K562 (cell line): Measurements from ENCODE around the gene RFC2. TPM values are rescaled to one million over a fixed set of nuclear protein-coding genes. Genes with fewer than 3 reads are reported as not detected.

ENCODE experiments used
- ATAC-seq: fragments of 200-7000 bp; cut with Tn5 transposase; 3 replicates; pipeline ENCODE4 v1.9.1; 2020; ENCODE audit warnings: moderate library complexity
- BruUV-seq: library from RNA; stranded (reverse); fragments of 400-500 nt; replicated peaks from 2 replicates; lab custom pipeline; 2021; lab: Mats Ljungman, UMichigan
- CTCF ChIA-PET: fragments of 300-600 bp; formaldehyde crosslinking; extraction: SDS; loops from one replicate; lab custom pipeline; 2021; ENCODE audit warnings: low intra/inter-chr PET ratio; lab: Yijun Ruan, JAX
- POLR2A ChIA-PET: fragments of 300-600, 350-650 bp; sonication (Branson Sonifier 250); formaldehyde crosslinking; extraction: SDS; loops from one replicate; lab custom pipeline; 2021; ENCODE audit warnings: antibody characterized with exemption, inconsistent platforms; lab: Yijun Ruan, JAX
- DNase-seq, 4 experiments: peaks; one replicate each; pipeline versions ENCODE4 v3.0.0 to v3.0.0-alpha.2; 2011 to 2018; ENCODE audit warnings: low spot score in 3 of 4, mixed read lengths in 3 of 4; ENCODE audit errors: extremely low read depth in 1 of 4
- FAIRE-seq: peaks from 2 replicates; lab custom pipeline; 2011; peaks lifted over from hg19 to GRCh38; lab: Jason Lieb, UNC
- H2AFZ ChIP-seq: 2 replicates; pipeline ENCODE4 v1.6.0; 2011; ENCODE audit warnings: low read depth, low read length, control low read depth, inconsistent platforms
- H3K27ac ChIP-seq: fragments of 200-600 bp; 3 replicates; pipeline ENCODE4 v1.8.0; 2011; ENCODE audit warnings: low read depth, mild to moderate bottlenecking, control low read depth, inconsistent platforms, low read length, moderate library complexity, mixed read lengths; ENCODE audit errors: extremely low read depth
- H3K27me3 ChIP-seq, 2 experiments: fragments of 300-600 bp in 1 of 2; 2 replicates in 1 of 2; 3 replicates in 1 of 2; pipeline versions ENCODE4 v1.6.0 to v1.8.0; 2011; ENCODE audit warnings: inconsistent platforms in 2 of 2, low read length in 2 of 2, mild to moderate bottlenecking in 1 of 2, mixed read lengths in 1 of 2, moderate library complexity in 1 of 2; ENCODE audit not compliant: control insufficient read depth in 2 of 2, insufficient read depth in 2 of 2
- H3K36me3 ChIP-seq: fragments of 300-600 bp; 3 replicates; pipeline ENCODE4 v1.8.0; 2011; ENCODE audit warnings: mild to moderate bottlenecking, low read length, inconsistent platforms; ENCODE audit not compliant: control insufficient read depth, insufficient read depth
- H3K4me1 ChIP-seq, 2 experiments: fragments of 200-600 bp in 1 of 2; replicated peaks in 1 of 2; 2 replicates in 1 of 2; 3 replicates in 1 of 2; pipeline versions ENCODE4 v1.5.1 to v1.8.0; 2011; ENCODE audit warnings: inconsistent platforms in 2 of 2, low read length in 2 of 2, mild to moderate bottlenecking in 1 of 2, mixed read lengths in 1 of 2, moderate library complexity in 1 of 2; ENCODE audit not compliant: control insufficient read depth in 2 of 2, insufficient read depth in 2 of 2
- H3K4me2 ChIP-seq: 2 replicates; pipeline ENCODE4 v1.6.1; 2011; ENCODE audit warnings: low read length, control low read depth, inconsistent platforms, mixed read lengths; ENCODE audit not compliant: insufficient read depth
- H3K4me3 ChIP-seq: fragments of 200-600 bp; sonication (generic), shearing (Covaris generic); 2 replicates; pipeline ENCODE4 v1.5.1; 2016; ENCODE audit warnings: control low read depth, inconsistent platforms
- H3K79me2 ChIP-seq: fragments of 200-600 bp; 3 replicates; pipeline ENCODE4 v1.8.0; 2011; ENCODE audit warnings: low read length, inconsistent platforms; ENCODE audit not compliant: control insufficient read depth, insufficient read depth
- H3K9ac ChIP-seq, 2 experiments: 2 replicates each; pipeline versions ENCODE4 v1.6.0 to v1.6.1; 2011; ENCODE audit warnings: low read depth in 2 of 2, low read length in 2 of 2, control low read depth in 1 of 2, inconsistent platforms in 1 of 2, mild to moderate bottlenecking in 1 of 2, mixed read lengths in 1 of 2; ENCODE audit not compliant: insufficient read depth in 1 of 2
- H3K9me1 ChIP-seq: one replicate; pipeline ENCODE4 v1.6.0; 2011; ENCODE audit warnings: inconsistent platforms, mild to moderate bottlenecking, low read length, moderate library complexity; ENCODE audit not compliant: control insufficient read depth, insufficient read depth
- H3K9me3 ChIP-seq: replicated peaks from 2 replicates; pipeline ENCODE4 v1.5.1; 2011; ENCODE audit warnings: low read depth, low read length, inconsistent platforms; ENCODE audit not compliant: control insufficient read depth, insufficient read depth
- H4K20me1 ChIP-seq: replicated peaks from 2 replicates; pipeline ENCODE4 v1.6.1; 2011; ENCODE audit warnings: low read length, inconsistent platforms, mixed read lengths; ENCODE audit not compliant: control insufficient read depth, insufficient read depth
- ARNT ChIP-seq, 2 experiments: fragments of 450-650 bp; IDR thresholded peaks; 2 replicates each; pipeline ENCODE4 v1.6.1; 2016; ENCODE audit warnings: mild to moderate bottlenecking in 1 of 2
- ETV6 ChIP-seq, 3 experiments: fragments of 150-350 bp in 1 of 3; sonication (generic) in 1 of 3; formaldehyde crosslinking in 1 of 3; IDR thresholded peaks; 2 replicates each; pipeline versions ENCODE4 v1.6.1 to v1.8.0; 2014 to 2022; ENCODE audit warnings: borderline replicate concordance in 2 of 3, low read depth in 2 of 3, antibody characterized with exemption in 1 of 3, low read length in 1 of 3, mild to moderate bottlenecking in 1 of 3, missing genetic modification reagents in 1 of 3
- FIP1L1 ChIP-seq: fragments of 200-400 bp; formaldehyde crosslinking; IDR thresholded peaks from 2 replicates; pipeline ENCODE4 v1.6.1; 2018; ENCODE audit warnings: mild to moderate bottlenecking, low read depth, low read length; ENCODE audit not compliant: poor library complexity, severe bottlenecking
- LCOR ChIP-seq: sonication (generic); formaldehyde crosslinking; IDR thresholded peaks from 2 replicates; pipeline ENCODE4 v1.8.0; 2022; ENCODE audit warnings: mild to moderate bottlenecking, missing genetic modification reagents
- WGBS: fragments of 100-300 bp; shearing (Covaris generic); methylation state at CpG from one replicate; pipeline ENCODE4 v1.1.6; 2016; ENCODE audit warnings: low coverage, mixed read lengths; ENCODE audit not compliant: insufficient coverage; ENCODE audit errors: missing lambda C conversion rate; 5-methylcytosine and 5-hydroxymethylcytosine counted together
- in situ Hi-C: fragments of 300-500 bp; cut with MboI; formaldehyde crosslinking; loops from 4 replicates; pipeline ENCODE4 v1.15.0; 2018; ENCODE audit warnings: inconsistent platforms, mixed read lengths
- intact Hi-C: fragments of 100-400 bp; cut with micrococcal nuclease; formaldehyde crosslinking; loops from 2 replicates; pipeline ENCODE4 v1.14.2; 2022
- polyA plus RNA-seq, 8 experiments: library from polyadenylated mRNA; depleted of rRNA in 4 of 8; stranded (reverse) in 5 of 8; unstranded in 3 of 8; fragments of >200 nt; fragmentation: Nextera tagmentation in 2 of 8; fragmentation: Illumina TruSeq in 1 of 8; extraction: Ambion mirVana in 2 of 8; extraction: Trizol in 1 of 8; gene quantifications; 2 replicates each; pipeline versions ENCODE4 v1.2.1 to v1.2.3, GENCODE V29; 2011 to 2014; ENCODE audit warnings: inconsistent platforms in 1 of 8, missing spikeins in 1 of 8
- total RNA-seq, 7 experiments: library from RNA; depleted of rRNA in 6 of 7; stranded (reverse); fragments of >200 nt in 6 of 7; fragmentation: Illumina TruSeq in 2 of 7; extraction: Trizol in 2 of 7; gene quantifications; 2 replicates each; pipeline versions ENCODE4 v1.2.1 to v1.2.3, GENCODE V29; 2011 to 2021; ENCODE audit warnings: low replicate concordance in 1 of 7
- TF ChIP-seq, protein P1 (sequence below): IDR thresholded peaks from 2 replicates; pipeline ENCODE4 v1.6.1; 2012; ENCODE audit warnings: low read depth, low read length, improper control_type of control experiment, borderline replicate concordance

Gene RFC2
- total and polyA plus RNA-seq, 9 of the 15 experiments (the other 6 are each of a cell fraction or from before 2014, with no cell fraction given): 32.5 to 161 (median 102) TPM

- TF ChIP-seq, protein P1, sequence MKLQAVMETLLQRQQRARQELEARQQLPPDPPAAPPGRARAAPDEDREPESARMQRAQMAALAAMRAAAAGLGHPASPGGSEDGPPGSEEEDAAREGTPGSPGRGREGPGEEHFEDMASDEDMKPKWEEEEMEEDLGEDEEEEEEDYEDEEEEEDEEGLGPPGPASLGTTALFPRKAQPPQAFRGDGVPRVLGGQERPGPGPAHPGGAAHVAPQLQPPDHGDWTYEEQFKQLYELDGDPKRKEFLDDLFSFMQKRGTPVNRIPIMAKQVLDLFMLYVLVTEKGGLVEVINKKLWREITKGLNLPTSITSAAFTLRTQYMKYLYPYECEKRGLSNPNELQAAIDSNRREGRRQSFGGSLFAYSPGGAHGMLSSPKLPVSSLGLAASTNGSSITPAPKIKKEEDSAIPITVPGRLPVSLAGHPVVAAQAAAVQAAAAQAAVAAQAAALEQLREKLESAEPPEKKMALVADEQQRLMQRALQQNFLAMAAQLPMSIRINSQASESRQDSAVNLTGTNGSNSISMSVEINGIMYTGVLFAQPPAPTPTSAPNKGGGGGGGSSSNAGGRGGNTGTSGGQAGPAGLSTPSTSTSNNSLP: no peak
- peak; percentile 80 for TF ChIP-seq FIP1L1
- no peak for TF ChIP-seq ETV6 (IDR thresholded peaks at IDR 0.05; ENCODE audit: borderline replicate concordance in 1 of 2, low read depth in 2 of 2, low read length in 1 of 2)
- TF ChIP-seq ETV6 (CRISPR knock-in tag; IDR thresholded peaks at IDR 0.05; ENCODE audit: borderline replicate concordance): no peak
- no peak for TF ChIP-seq ARNT (IDR thresholded peaks at IDR 0.05)
- peak; percentile 97 for TF ChIP-seq LCOR (CRISPR knock-in tag)
These were observed at the start of gene RFC2 (continued) for GRCh38 chr7:74254129-74254857.

DNA sequence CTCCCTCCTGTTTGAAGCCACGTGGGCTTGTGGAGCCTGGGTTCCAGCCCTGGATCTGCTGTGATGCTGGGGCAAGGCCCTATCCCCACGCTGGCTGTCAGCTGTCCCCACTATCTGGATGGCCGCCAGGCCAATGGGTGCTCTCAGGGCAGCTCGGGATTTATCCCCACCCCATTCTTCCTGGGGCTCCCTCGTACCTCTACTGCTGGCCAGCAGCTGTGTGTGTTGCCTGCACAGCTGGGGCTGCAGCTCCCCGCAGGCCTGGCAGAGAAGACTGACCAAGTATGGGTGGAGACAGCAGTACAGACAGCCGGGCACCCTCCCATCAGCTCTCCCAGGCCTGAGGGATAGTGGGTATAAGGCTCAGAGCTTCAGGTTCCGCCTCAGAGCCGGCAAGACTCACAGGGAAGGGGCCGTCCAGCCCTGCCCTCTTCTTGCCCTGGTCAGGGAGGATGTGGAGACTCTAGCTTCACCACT lies 48.6 kb upstream of the RFC2 start:
- no peak overlapping the region for H2AFZ ChIP-seq
- FAIRE-seq (no peak), ATAC-seq (no peak; the same call in 1 of the 3 replicates), DNase-seq (peak in 1 of 4 experiments; percentile 37)
- BruUV-seq: no TSS peak
- H3K27me3 ChIP-seq: no peaks in the 10 kb centered on the region
- no peak overlapping the region for H3K27ac ChIP-seq
- WGBS: 7% methylated on average over 10 of the region's 10 CpGs
- 0 out of 2 replicates have a peak, but pooled peaks cover 3% of the 10 kb centered on the region for H4K20me1 ChIP-seq
- ChIA-PET POLR2A (interaction anchor here (0.9 to 1.1 kb wide), 2 partner anchors 8 to 13 kb away, joined by 3 to 6 read pairs; partner anchors contain the start of gene CLIP2), CTCF (interaction anchor here (0.5 kb wide), 1 partner anchor 98 kb away, joined by 3 read pairs; no protein-coding TSS in a partner anchor)
- peaks cover 12 to 30% of the 10 kb centered on the region in 2 experiments for H3K4me1 ChIP-seq
- H3K79me2 ChIP-seq: no peaks in the 10 kb centered on the region
- no peaks in the 10 kb centered on the region for H3K9me1 ChIP-seq
- intact Hi-C loops (no loop called here), in situ Hi-C loops (no loop called here)
- peak overlapping the region in 1 of 2 experiments; percentile 47; a peak in 2 of 4 replicates for H3K9ac ChIP-seq
- H3K36me3 ChIP-seq: no peaks in the 10 kb centered on the region
- no peak overlapping the region for H3K4me2 ChIP-seq
- no peak overlapping the region for H3K4me3 ChIP-seq
- H3K9me3 ChIP-seq: no peaks in the 10 kb centered on the region
